ENCODE data around the gene CMBL.
"Not testable (repeated sequence)": the region's sequence is repeated elsewhere in the genome, so short reads cannot be mapped to it uniquely, and the experiment has no call there.

Gene CMBL

GRCh38 chr5:10285362-10285761, 22.3 kb downstream of the CMBL start:
- not testable (repeated sequence) for DNase-seq (ENCODE audit: low read depth, low spot score)

- peak; percentile 38 for DNase-seq (ENCODE audit: low read depth, low spot score)
These were observed 23.6 kb downstream of the CMBL start for GRCh38 chr5:10283927-10284635.

- no peak for DNase-seq (ENCODE audit: low read depth, low spot score)
These were observed 27.6 kb downstream of the CMBL start for GRCh38 chr5:10279925-10280720.

- no peak for DNase-seq (ENCODE audit: low read depth, low spot score)
These were observed 28.4 kb downstream of the CMBL start for GRCh38 chr5:10279328-10279727.

GRCh38 chr5:10278658-10279279, 28.9 kb downstream of the CMBL start:
- no peak for DNase-seq (ENCODE audit: low read depth, low spot score)

- DNase-seq (ENCODE audit: low read depth, low spot score): no peak
These were observed 29.7 kb downstream of the CMBL start for GRCh38 chr5:10277773-10278630.

GRCh38 chr5:10276691-10277090, 31.0 kb downstream of the CMBL start:
- DNase-seq (ENCODE audit: low read depth, low spot score): no peak

- no peak for DNase-seq (ENCODE audit: low read depth, low spot score)
These were observed 31.7 kb downstream of the CMBL start for GRCh38 chr5:10275991-10276390.

- DNase-seq (ENCODE audit: low read depth, low spot score): no peak
These were observed 32.2 kb downstream of the CMBL start for GRCh38 chr5:10275460-10275859.

- not testable (repeated sequence) for DNase-seq (ENCODE audit: low read depth, low spot score)
These were observed 34.9 kb downstream of the CMBL start for GRCh38 chr5:10272875-10273209.

GRCh38 chr5:10272053-10272874, 35.4 kb downstream of the CMBL start:
- DNase-seq (ENCODE audit: low read depth, low spot score): no peak

GRCh38 chr5:10268100-10268499, 39.6 kb downstream of the CMBL start:
- DNase-seq (ENCODE audit: low read depth, low spot score): no peak

GRCh38 chr5:10266839-10267238, 40.9 kb downstream of the CMBL start:
- no peak for DNase-seq (ENCODE audit: low read depth, low spot score)

GRCh38 chr5:10266137-10266536, 41.6 kb downstream of the CMBL start:
- DNase-seq (ENCODE audit: low read depth, low spot score): no peak

GRCh38 chr5:10265245-10266109, 42.2 kb downstream of the CMBL start:
- DNase-seq (ENCODE audit: low read depth, low spot score): no peak

GRCh38 chr5:10264604-10265003, 43.1 kb downstream of the CMBL start:
- DNase-seq (ENCODE audit: low read depth, low spot score): no peak

GRCh38 chr5:10262995-10263394, 44.7 kb downstream of the CMBL start:
- DNase-seq (ENCODE audit: low read depth, low spot score): no peak

GRCh38 chr5:10262121-10262774, 45.5 kb downstream of the CMBL start:
- no peak for DNase-seq (ENCODE audit: low read depth, low spot score)

GRCh38 chr5:10261065-10261464, 46.6 kb downstream of the CMBL start:
- DNase-seq (ENCODE audit: low read depth, low spot score): no peak

All from brain pericyte (primary cell).